Measurements from ENCODE around the gene SWAP70.

SWAP70 gene

DNA sequence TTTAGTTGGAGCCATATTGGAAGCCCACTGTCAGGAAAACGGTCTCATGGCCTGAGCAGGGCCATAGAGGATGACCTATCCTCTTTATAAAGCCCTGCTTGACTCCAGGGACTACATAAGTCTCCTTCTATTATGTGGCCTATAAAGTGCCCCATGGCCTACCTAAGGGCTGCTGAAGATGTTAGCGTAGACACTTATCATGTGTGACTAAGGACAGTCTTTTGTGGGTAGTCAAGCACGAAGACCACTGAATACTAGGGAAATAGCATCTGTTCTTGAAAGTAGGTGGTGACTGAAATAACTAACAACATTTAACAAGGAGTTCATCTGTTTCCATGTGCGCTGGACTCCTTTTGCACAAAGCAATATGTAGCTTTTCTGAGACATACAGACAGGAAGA lies 117.1 kb downstream of the SWAP70 start:
- DNase-seq: no peak

DNA sequence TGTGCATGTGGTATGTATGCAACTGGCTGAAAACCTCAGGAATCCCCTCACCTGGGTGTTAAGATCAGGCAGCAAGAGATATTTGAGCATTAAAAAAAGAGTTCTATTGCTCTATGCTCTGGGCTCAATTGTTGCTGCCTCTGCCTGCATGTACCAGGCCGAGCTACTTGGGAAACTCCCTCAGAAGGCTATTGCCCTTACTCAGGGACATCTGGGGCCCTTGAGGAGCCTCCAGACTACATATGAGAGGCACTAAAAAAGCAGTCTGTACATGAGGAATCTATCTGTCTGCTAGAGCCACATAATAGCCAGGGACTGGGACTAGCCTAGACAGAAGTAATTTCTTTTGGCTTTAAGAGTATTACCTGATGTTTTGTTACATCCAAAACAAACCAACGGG lies 120.1 kb downstream of the SWAP70 start:
- DNase-seq: no peak

DNA sequence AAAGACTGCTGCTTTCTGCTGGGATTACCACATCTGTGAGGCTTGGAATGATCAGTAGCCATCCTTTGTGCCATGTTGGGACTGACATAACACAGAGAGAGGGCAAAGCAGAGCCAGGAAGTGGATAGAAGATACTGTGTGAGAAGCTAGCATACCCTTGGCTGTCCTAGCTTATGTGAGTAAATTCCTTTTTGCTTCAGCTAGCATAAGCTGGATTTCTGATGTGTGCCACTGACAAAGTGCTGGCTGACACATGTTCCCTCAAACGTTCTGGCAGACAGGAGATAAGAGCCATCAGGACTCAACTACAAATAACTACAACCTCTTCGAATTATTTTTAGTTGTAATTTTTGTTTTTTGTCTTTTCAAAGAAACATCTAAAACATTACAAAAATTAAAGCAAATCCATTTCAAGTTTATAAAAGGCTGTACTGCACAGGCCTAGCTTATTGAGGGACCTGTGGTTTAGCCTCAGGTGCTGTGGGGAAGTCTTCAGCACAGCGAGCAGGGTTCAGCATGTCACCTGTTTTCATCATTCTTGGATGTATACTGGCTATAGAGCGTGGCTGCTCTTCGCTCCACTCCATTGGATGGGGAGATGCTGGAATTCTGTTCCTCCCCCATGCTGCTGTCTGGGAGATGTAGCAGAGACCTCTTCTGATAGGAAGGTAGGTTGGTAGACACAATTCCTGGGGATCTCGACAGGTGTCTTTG lies 120.9 kb downstream of the SWAP70 start:
- DNase-seq: no peak

DNA sequence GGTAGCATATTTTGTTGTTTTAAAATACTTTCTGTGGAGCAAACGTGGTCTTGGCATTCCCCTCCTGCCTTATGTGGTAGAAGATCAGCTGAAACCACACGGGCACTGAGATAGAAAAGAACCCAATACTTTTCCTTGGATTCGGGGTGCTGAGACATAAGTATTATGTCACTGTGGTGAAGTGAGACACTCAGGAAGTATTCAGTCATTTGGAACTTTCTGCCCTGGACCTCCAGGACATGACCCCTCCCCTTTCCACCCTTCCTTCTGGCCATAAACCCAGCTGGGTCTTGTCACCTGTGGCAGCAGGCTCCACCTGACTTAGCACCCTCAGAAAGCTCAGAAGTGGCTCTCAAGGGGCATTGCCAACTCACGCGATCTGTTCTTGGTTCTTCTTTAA lies 123.4 kb downstream of the SWAP70 start:
- DNase-seq: no peak

DNA sequence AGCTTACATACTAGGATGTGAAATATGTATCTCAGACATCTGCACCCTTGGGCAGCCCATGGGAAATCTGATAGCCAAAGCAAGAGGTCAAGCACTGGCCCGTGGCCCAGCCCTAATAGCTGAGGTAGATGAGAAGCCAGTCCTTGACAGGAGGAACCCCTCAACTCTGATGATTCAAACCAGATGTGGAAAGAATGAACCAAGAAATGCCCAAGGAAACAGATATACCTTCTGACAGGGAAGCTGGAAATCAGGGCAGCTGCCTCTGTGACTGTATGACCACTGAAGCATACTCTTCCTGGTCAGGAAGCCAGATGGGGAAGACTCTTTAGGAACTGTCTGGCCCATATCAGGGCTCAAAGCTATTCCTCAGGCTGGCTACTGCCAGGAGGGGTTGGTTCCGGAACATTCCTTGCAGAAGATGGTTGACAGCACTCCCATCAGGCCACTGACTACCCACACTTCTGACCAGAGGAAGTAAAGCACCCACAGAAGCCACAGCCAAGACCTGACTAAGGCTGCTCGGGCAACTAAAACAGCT lies 124.2 kb downstream of the SWAP70 start:
- no peak for DNase-seq

DNA sequence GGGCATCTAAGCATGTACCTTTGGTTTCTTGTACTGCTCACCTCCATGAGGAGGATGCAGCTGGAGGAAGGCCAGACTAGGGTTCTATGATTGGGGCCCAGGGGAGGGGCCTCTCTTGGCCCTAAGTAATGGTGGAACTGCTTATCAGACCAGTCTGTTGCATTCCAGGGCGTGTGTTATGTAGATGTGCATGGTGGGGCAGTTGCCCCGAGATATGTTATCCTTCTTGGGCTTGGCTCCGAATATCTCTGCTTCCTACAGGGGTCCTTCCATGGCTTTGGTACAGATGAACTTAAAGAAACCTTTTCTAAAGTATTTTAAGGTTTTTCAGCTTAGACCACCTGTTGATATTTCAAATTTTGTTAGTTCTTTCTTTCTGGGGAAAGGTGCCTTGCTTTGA lies 126.0 kb downstream of the SWAP70 start:
- DNase-seq: no peak

DNA sequence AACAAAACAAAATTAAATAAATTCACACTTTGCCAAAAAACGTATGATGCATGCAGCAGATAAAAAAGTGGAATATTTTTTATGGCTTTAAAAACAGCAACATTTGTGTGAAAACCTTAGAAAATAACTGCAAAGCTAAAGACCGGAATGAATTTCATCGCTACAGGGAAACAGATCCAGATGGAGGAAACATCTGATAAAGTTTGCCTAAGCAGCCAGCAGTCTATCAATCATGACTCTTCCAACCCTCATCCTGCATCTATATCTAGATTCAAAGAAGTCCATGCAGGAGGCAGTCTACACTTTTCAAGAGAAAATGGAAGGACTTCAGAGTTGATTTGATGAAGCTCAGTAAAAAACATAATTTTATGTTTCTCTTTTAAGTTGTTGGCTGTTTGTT lies 126.8 kb downstream of the SWAP70 start:
- DNase-seq: no peak

DNA sequence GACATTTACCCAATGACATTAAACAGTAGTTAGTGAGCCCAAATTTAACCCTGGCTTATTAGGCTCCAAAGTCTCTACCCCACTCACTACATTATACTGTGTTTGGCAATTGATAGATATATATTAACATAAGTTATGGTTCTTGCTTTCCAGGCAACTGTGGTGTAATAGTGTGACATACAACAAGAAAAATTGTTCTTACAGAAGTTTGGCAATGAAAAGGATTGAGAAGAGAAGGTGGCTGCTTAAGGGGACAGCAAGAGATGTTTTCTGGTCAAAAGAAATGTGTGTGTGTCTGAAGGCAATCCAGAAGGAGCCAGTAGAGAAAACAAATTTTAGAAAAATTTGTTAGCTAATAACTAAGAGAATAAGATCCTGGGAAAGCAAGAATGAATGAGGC lies 132.4 kb downstream of the SWAP70 start:
- DNase-seq: no peak

DNA sequence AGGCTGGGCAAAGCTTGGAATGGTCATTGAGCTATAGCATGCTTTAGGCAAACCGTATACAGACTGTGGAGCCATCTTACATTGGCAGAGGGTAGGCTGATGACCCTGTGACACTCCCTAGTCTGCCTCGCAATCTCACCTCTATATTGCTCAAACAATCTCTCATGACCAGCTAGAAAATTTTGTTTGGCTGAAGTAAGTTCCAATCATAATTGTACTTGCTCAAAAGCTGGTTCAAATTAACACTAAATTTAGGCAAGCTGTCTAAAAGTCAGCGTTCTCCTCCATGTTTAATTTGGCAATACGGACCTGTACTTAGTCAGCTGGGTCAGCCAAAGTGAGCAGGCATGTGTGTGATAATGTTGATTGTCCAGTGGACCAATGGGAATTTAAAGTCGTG lies 133.0 kb downstream of the SWAP70 start:
- DNase-seq: no peak

DNA sequence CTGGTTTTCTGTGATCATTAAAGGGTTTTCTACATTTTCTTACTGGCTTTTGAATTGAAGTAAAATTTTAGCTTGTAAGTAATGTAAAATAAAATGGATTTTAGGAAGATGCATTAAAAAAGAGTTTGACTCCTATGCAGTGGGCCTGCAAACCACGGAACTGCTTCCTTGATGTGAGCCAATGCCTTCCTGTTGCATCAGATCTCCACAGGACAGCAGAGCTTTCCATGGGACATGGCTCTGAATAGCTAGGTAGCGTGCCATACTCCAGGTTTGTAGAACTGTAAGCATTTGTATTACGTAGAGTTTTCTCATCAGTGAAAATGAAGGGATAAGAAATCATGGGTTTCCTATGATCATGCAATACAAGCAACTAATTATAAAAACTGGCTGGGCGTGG lies 133.4 kb downstream of the SWAP70 start:
- no peak for DNase-seq

DNA sequence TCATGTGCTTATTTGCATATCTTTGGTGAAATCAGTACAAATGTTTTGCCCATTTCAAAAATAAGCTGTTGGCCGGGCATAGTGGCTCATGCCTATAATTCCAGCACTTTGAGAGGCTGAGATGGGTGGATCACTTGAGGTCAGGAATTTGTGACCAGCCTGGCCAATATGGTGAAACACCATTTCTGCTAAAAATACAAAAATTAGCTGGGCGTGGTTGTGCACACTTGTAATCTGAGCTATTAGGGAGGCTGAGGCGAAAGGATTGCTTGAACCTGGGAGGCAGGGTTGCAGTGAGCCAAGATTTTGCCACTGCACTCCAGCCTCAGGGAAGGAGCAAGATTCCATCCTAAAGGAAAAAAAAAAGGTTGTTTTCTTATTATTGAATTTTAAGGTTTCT lies 136.0 kb downstream of the SWAP70 start:
- DNase-seq: peak in 1 of 2 experiments; percentile 6

DNA sequence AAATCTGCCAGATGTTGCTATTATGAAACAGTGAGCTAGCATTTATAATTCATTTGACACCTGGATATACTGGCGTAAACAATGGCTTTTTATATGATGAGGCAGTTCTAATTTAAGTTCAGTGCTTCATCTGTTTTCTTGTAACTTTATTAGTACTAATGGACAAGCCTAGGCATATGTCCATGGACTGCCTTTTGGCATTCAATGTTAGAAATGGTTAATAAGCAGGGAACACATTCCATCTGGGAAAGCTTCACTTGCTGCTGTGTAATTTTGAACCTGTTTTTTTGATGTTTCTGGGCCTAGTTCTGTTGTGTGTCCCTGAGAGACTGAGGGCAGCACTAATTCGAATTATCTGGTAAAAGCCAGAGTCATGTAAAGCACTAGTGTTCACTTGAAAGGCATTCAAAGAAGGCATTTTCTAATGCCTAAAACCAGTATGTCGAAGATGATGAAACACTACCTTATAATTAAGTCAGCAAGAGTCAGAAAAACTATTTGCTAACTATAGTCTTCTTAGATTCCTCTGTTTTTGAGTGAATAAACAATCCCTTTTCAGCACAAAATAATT lies 138.5 kb downstream of the SWAP70 start:
- no peak for DNase-seq

All from NCI-H526 (cell line).